ENCODE measurements around the gene RALGAPA2. TPM values are rescaled to one million over a fixed set of nuclear protein-coding genes. Genes with fewer than 3 reads are reported as not detected.

Gene RALGAPA2
- total RNA-seq, 1 donor from 2014 or later: 21.0 TPM

DNA sequence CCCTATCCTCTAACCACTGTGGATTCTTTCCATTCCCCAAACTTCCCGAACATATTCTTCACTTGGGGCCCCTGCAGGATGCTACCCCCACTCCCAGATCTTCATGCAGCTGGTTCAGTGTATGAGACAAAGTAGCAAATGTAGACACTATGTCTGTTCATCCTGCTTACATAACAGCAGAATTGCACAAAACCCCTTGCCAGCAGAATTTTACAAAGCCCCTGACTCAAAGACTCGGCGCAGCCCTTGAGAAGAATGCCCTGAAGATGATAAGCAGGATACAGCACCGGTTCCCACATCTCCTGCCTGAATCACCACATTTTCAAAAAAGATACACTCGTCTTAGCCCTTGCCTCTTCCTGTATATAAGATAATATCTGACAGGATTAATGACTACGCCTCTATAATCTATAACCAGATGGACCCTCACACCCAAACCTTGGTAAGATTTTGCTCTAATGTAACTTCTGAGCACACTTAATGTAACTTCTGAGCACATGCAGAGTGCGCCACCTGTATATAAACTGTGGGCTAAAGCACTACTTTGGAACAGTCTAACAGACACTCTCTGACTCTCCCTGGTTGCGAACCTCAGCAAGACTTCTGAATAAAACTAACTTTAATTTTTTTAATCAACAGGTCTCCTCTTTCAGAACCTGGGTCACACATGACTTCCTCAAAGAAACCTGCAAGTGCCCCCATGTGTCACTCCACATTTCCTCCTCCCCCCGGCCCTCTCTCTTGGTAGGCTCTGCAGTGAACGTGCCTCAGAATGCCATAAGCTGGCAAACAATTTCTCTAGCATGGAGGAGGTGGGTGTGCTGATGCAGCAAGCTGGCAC, 28.7 kb downstream of the RALGAPA2 start:
- H3K4me3 ChIP-seq: no peak overlapping the region
- no peak overlapping the region for H3K27ac ChIP-seq (replicated peaks)
- DNase-seq: no peak
- no peaks in the 10 kb centered on the region for H3K27me3 ChIP-seq (ENCODE audit: low read depth)
- H3K4me1 ChIP-seq: peaks cover 41% of the 10 kb centered on the region
- no peaks in the 10 kb centered on the region for H3K9me3 ChIP-seq (replicated peaks)
- TF ChIP-seq, protein P1, sequence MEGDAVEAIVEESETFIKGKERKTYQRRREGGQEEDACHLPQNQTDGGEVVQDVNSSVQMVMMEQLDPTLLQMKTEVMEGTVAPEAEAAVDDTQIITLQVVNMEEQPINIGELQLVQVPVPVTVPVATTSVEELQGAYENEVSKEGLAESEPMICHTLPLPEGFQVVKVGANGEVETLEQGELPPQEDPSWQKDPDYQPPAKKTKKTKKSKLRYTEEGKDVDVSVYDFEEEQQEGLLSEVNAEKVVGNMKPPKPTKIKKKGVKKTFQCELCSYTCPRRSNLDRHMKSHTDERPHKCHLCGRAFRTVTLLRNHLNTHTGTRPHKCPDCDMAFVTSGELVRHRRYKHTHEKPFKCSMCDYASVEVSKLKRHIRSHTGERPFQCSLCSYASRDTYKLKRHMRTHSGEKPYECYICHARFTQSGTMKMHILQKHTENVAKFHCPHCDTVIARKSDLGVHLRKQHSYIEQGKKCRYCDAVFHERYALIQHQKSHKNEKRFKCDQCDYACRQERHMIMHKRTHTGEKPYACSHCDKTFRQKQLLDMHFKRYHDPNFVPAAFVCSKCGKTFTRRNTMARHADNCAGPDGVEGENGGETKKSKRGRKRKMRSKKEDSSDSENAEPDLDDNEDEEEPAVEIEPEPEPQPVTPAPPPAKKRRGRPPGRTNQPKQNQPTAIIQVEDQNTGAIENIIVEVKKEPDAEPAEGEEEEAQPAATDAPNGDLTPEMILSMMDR (IDR thresholded peaks at IDR 0.05; ENCODE audit: borderline replicate concordance): no peak
- H3K36me3 ChIP-seq: no peaks in the 10 kb centered on the region
- intact Hi-C loops (cut with micrococcal nuclease): no loop called here

DNA sequence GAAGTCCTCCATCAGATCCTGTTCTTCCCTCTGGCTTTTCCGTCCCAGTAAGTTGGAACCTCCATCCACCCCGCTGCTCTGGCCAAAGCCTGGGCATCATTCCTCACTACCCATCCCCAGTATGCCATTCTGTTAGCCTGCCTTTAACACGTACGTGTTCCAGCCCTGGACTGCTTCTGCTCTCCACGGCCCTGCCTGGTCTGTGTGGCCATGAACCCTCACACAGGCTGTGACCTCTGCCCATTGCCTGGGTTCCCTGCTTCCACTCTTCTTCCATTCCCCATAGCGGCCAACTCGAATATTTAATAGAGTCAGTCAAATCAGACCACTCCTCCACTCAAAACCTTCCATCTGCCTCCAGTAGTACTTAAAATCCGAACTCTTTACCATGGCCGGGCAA, 29.4 kb downstream of the RALGAPA2 start:
- Histone ChIP-seq H3K27me3 (ENCODE audit: low read depth) (no peaks in the 10 kb centered on the region), H3K4me3 (no peak overlapping the region), H3K4me1 (peaks cover 41% of the 10 kb centered on the region), H3K27ac (replicated peaks) (no peak overlapping the region), H3K36me3 (peaks cover 6% of the 10 kb centered on the region), H3K9me3 (replicated peaks) (no peaks in the 10 kb centered on the region)
- DNase-seq: no peak
- intact Hi-C loops (cut with micrococcal nuclease): no loop called here
- TF ChIP-seq, protein P1 (IDR thresholded peaks at IDR 0.05; ENCODE audit: borderline replicate concordance): no peak

DNA sequence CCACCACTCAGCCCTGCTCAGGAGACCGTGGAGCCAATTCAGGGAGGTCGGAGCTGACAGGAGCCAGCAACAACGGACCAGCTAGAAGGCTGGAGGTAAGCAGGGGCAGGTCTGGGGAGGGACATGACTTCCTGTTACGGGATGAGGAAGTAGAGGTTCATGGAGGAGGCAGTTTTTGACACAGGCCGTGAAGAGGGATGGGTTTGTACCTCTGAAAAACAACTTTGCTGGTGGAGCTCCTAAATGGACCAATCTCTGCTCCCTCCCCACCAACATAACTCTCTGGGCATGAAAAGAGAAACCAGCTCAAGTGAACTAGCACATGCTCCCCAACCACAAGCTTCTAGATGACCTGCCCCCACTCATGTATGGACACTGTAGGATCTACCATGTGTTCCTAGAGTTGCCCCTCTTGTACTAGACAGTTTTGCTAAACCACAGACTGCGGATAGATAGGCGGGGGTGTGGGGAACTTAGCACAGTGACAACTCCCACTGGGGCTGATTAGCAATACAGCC, 31.4 kb downstream of the RALGAPA2 start:
- H3K27ac ChIP-seq (replicated peaks): no peak overlapping the region
- no peak overlapping the region for H3K4me3 ChIP-seq
- no peak for DNase-seq
- peaks cover 33% of the 10 kb centered on the region for H3K4me1 ChIP-seq
- no peaks in the 10 kb centered on the region for H3K27me3 ChIP-seq (ENCODE audit: low read depth)
- intact Hi-C loops (cut with micrococcal nuclease): no loop called here
- peaks cover 7% of the 10 kb centered on the region for H3K36me3 ChIP-seq
- H3K9me3 ChIP-seq (replicated peaks): no peaks in the 10 kb centered on the region
- TF ChIP-seq, protein P1 (IDR thresholded peaks at IDR 0.05; ENCODE audit: borderline replicate concordance): no peak

DNA sequence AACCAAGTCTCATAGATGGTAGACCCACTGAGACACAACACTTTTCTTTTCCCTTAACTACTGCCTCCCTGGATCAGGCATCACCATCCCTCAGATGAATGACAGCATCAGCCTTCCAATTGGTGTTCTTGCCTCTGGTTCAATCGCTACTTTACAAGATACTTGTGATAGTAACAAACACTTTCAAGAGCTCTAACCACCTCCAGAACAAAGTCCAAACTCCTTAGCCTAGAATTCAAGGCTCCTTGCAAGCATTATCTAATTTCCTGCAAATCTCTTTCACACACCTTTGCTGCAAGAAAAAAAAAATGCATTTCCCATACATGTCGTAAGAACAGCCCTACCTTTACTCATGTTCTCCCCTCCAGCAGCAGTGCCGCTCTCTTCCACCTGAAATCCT, 33.1 kb downstream of the RALGAPA2 start:
- H3K4me1 ChIP-seq: peaks cover 27% of the 10 kb centered on the region
- H3K9me3 ChIP-seq (replicated peaks): no peaks in the 10 kb centered on the region
- DNase-seq: no peak
- intact Hi-C loops (cut with micrococcal nuclease): no loop called here
- H3K27me3 ChIP-seq (ENCODE audit: low read depth): no peaks in the 10 kb centered on the region
- H3K27ac ChIP-seq (replicated peaks): no peak overlapping the region
- TF ChIP-seq, protein P1 (IDR thresholded peaks at IDR 0.05; ENCODE audit: borderline replicate concordance): no peak
- no peak overlapping the region for H3K4me3 ChIP-seq
- H3K36me3 ChIP-seq: peaks cover 7% of the 10 kb centered on the region

DNA sequence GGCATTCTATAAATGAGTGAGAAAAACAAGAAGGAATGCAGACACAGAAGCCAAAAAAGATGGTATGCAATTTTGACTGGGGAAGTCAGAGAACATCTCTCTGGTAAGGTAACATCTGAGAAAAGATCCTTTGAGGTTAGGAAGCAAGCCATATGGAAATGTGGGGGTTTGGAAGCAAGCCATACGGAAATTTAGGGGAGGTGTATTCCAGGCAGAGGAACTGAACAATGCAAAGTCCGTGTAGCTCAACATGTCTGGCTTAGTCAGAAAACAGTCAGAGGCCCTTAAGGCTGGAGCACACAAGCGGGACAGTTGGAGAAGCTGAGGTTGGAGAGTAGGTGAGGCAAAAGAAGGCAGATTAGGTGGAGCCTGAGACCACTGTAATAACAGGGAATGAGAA, 35.3 kb downstream of the RALGAPA2 start:
- no peak for DNase-seq
- TF ChIP-seq, protein P1 (IDR thresholded peaks at IDR 0.05; ENCODE audit: borderline replicate concordance): no peak
- H3K4me1 ChIP-seq: peaks cover 14% of the 10 kb centered on the region
- no peaks in the 10 kb centered on the region for H3K9me3 ChIP-seq (replicated peaks)
- H3K36me3 ChIP-seq: peaks cover 7% of the 10 kb centered on the region
- no peak overlapping the region for H3K27ac ChIP-seq (replicated peaks)
- H3K27me3 ChIP-seq (ENCODE audit: low read depth): no peaks in the 10 kb centered on the region
- intact Hi-C loops (cut with micrococcal nuclease): no loop called here
- no peak overlapping the region for H3K4me3 ChIP-seq
